Measurements from ENCODE around the gene SHBG.

SHBG gene

DNA sequence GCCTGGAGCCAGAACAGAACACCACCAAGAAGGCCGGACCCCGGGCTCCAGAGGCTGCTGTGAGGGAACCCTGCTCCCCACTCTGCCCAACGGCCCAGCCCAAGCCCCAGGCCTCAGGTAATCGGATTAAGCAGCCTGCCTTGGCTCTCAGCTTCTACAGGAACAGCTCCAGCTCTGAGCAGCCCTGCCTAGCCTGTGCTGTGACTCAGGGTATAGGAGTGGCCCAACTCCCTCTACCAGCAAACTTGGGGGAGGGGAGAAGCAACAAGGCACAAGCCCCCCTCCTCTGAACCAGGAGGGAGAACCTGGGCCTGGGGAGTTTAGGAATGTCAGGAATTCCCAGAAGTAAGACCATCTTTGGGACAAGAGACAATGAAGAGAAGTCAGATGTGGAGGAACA, 39.2 kb upstream of the SHBG start:
- TF ChIP-seq GATA2 (IDR thresholded peaks at IDR 0.05; ENCODE audit: low read depth, low read length) (no peak), GATA3 (IDR thresholded peaks at IDR 0.05; ENCODE audit: low read depth, low read length) (no peak)

DNA sequence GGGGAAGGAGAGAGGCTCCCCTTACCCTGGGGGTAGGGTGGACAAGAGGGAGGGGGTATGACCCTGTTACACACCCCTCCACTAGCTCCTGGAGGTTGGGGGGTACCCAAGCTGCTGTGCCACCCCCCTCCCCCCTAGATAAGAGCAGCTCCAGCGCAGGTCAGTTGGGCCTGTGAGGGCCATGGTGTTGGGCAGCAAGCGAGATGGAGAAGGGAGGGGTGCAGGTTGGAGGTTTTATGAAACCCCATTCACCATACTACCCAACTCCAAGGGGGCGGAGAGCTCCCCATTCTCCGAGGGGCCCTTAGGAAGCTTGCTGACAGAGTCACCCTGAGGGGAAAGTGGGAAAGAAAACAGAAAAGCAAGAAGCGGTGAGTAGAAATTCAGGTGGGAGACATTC, 38.3 kb upstream of the SHBG start:
- TF ChIP-seq GATA2 (IDR thresholded peaks at IDR 0.05; ENCODE audit: low read depth, low read length) (no peak), GATA3 (IDR thresholded peaks at IDR 0.05; ENCODE audit: low read depth, low read length) (no peak)

DNA sequence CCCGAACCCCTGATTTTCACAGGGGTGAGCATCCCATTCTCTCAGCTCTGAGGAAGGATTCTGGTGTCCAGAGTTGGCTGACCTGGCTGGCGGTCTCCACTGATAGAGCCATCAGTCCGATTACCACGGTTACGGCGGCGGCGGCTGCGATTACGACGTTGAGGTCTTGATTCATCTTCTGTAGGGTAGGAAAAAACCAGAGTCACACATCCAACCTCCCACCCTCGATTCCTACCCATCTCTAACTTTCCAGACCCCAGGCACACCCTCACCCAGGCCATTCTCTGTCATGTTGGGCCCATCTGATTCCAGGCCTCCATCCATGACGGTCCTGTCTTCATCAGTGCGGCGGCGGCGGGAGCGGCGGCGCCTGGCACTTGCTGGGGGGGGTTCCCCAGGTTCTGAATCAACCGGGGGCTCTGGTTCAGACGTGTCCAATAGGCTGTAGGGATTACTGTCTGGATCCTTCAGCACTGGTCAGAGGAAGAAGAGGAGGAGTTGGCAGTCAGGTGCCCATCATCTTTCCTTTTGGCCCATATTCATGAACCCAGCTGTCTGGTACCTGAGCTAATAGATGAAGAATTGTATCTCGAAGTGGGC, 37.4 kb upstream of the SHBG start:
- TF ChIP-seq GATA3 (IDR thresholded peaks at IDR 0.05; ENCODE audit: low read depth, low read length) (no peak), GATA2 (IDR thresholded peaks at IDR 0.05; ENCODE audit: low read depth, low read length) (no peak)

DNA sequence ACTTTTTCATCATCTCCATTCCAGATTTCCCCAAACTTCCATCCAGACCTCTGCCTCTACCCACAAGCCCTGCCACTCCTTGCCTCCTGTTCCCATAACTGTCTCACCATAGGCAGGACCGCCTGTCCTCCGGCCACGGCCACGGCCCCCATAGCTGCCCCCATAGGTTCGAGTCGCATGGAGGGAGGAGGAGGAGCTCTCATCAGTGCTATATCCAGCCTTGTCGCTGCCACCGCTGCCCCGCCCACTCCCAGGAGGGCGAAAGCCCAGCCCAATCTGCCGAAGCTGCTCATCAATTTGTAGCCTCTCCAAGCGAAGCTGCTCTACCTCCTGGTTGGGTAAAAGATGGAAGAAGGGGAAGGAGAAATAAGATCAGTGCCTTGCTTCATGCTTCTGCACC, 36.6 kb upstream of the SHBG start:
- TF ChIP-seq GATA3 (IDR thresholded peaks at IDR 0.05; ENCODE audit: low read depth, low read length) (no peak), GATA2 (IDR thresholded peaks at IDR 0.05; ENCODE audit: low read depth, low read length) (no peak)

DNA sequence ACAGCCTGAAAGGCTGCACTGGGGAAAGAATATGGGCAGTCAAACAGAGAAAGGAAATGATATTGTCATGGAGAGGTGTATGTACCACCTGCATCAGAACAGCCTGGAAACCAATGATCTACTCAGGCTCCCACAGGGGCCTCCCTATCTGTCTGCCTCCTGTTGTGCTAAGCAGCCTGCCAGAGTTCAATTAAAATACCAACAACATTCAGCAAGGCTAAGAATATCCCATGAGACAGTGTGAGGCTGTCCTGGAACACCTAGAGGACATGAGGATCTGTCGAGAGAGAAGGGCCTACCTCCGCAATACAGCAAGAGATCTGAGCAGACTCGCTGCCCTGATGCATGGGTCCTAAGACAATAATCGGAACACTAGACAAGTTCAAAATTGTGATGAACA, 23.7 kb upstream of the SHBG start:
- TF ChIP-seq GATA2 (IDR thresholded peaks at IDR 0.05; ENCODE audit: low read depth, low read length) (no peak), GATA3 (IDR thresholded peaks at IDR 0.05; ENCODE audit: low read depth, low read length) (no peak)

DNA sequence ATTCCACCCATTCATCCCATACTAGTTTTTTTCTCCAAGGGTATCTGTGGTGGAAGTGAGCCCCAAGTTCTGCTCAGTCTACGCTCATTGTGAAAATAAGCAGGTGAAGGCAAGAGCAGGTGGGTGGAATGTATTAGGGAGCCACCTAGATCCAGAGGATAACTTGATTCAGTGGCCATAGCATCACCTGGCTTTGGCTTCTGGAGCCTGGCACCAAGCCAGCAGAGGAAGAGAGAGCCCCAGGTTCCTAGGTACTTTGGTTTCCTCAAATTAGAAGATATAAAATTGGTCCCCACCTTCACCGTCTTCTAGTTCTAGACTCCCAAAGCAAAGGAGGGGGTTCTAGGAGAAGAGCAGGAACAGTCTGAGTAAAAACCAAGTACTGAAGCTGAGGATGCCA, 19.3 kb upstream of the SHBG start:
- no peak for TF ChIP-seq GATA3 (IDR thresholded peaks at IDR 0.05; ENCODE audit: low read depth, low read length)
- no peak for TF ChIP-seq GATA2 (IDR thresholded peaks at IDR 0.05; ENCODE audit: low read depth, low read length)

DNA sequence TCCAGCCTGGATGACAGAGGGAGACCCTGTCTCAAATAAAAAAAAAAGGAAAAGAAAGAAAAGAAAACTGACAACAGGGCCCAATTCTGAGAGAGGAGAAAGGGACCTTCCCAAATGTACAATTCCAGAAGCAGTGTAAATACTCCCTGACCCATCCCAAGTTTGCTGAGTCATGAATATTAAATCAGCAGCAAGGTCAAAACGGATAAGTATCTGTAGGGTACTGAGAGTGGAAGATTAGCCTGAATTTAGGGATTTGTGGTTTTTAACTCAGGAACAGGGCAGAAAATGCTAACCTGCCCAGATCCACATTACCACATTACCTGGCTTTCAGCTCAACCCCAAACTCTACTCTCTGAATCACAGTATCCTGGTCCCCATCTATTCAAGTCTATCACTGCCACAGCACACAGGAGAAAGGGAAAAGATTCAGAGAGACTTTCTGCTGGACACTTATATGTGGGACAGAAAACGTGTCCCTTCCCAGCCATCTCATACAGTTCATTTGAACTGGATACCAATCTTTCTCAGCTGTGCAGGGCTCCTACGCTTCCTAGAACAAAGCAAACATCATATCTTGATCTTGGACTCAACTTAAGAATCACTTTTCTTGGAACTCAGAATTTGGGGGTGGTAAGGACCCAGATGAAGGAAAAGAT, 18.2 kb upstream of the SHBG start:
- no peak for TF ChIP-seq GATA3 (IDR thresholded peaks at IDR 0.05; ENCODE audit: low read depth, low read length)
- TF ChIP-seq GATA2 (IDR thresholded peaks at IDR 0.05; ENCODE audit: low read depth, low read length) = no peak

DNA sequence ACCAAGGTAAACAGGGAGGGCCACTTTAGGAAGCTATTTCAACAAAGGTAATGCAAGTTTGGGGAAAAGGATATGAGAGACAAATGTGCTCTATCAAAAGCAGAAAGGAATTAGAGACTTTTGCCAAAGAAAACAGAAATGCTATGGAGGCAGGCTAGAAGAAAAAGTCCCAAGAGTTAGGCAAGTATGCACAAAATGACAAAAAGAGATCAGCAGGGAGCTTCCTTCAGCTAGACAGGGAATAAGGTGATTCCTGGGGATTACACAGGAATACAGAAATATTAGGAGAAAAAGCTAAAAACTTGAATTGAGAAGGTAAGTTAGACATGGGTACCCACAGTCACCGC, 17.7 kb upstream of the SHBG start:
- no peak for TF ChIP-seq GATA2 (IDR thresholded peaks at IDR 0.05; ENCODE audit: low read depth, low read length)
- no peak for TF ChIP-seq GATA3 (IDR thresholded peaks at IDR 0.05; ENCODE audit: low read depth, low read length)

DNA sequence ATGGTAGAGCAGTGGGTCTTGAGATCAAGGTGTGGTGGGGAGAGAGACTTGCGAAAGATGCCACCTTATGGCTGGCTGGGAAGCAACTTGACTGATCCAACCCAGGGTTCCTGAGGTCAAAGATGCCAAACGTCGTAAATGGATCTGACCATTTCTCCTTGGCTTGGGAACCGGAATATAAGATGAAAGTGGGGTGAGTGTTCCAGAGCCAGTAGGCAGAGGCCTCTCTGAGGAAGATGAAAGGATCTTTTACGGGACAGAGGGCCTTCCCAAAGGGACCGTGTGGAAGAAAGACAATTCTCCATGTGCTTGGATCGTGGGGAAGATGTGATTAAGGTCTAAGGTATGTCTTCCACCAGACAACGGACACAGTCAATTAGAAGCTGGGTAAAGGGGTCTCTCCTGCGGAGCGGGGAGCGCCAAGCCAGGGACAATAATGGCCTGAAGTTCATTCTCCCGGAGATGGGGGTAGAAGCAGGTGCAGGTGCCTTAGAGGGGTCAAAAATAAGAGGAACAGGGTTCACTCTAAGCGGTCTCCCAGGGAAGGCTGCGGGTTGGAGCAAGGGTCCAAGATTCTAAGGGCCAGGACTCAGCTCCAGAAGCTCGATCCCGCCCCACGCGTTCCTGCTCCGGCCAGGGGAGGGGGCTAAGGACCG, 16.0 kb upstream of the SHBG start:
- TF ChIP-seq GATA3 (IDR thresholded peaks at IDR 0.05; ENCODE audit: low read depth, low read length) = no peak
- no peak for TF ChIP-seq GATA2 (IDR thresholded peaks at IDR 0.05; ENCODE audit: low read depth, low read length)

DNA sequence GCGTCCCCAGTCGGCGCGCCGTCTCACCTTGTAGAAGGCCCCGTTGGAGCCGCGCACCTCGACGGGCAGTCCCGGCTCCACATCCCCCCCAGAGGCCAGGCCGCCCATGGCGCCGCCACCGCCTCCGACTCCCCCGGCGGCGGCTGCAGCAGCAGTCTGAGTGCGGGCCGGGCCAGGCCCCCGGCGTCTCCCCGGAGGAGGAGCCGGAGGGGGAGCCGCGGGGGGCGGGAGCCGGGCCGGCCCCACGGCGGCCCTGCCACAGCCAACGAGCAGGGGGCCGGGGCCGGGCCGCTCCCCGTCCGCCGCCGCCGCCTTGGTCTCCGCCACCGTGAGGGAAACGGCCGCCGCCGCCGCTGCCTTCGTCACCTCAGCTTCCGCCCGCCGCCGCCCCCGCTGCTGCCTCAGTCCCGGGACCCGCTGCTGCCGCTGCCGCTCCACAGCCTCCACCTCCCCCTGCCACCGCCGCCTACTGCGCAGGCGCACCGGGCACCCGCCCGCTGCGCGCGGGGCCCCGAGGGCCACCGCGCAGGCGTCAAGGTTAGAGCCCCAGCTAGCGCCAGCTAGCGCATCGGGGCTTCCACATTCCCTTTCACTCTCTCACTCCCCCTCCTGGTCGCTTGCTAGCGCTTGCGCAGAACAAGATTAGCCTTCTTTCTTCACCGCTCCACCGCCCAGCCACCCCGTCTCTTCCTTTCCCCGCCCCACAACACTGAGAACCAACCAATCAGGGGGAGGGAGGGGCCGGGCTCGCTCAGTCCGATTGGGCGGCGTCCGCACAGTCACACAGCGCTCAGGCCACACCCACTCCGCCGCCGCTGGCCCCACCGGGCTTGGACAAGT, 15.3 kb upstream of the SHBG start, which contains the start of gene FXR2:
TSS of gene FXR2 (minus strand) at position 473 of the 840 bp plus-strand sequence. CDS start at position 108, 365 bp downstream.
- TF ChIP-seq GATA3 (IDR thresholded peaks at IDR 0.05; ENCODE audit: low read depth, low read length) = no peak
- TF ChIP-seq GATA2 (IDR thresholded peaks at IDR 0.05; ENCODE audit: low read depth, low read length) = no peak

DNA sequence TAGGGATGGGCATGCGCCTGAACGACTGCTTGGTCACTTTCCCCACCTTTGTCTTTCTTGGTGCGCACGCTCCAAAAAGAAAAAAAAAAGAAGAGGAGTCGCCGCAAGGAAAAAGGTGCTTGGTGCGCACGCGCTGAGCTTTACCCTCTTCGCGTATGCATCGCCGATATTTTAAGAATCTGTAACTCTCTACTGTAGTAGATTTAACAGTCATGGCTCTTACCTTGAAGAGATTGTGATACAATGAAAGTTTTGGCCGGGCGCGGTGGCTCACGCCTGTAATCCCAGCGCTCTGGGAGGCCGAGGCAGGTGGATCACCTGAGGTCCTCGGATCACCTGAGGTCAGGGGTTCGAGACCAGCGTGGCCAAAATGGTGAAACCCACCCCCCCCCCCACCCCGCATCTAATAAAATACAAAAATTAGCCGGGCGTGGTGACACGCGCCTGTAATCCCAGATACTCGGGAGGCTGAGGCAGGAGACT, 14.6 kb upstream of the SHBG start:
- no peak for TF ChIP-seq GATA3 (IDR thresholded peaks at IDR 0.05; ENCODE audit: low read depth, low read length)
- TF ChIP-seq GATA2 (IDR thresholded peaks at IDR 0.05; ENCODE audit: low read depth, low read length) = no peak

DNA sequence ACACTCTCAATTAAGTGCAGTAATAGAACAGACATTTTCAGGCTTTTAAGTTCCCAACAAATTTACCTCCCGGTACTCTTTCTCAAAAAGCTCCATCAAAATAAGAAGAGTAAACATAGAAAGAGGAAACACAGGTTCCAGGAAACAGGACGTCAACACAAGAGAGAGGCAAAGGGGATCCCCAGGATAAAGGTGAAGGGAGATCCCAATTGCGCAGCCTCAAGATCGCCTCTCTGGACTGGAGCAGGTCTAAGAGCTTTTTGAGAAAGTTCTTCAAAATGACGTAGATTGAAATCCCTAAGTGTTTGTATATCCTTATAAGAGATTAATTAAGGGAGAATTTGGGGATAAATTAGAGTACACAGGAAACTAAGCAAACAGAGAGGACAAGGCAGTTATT, 11.3 kb upstream of the SHBG start:
- TF ChIP-seq GATA3 (IDR thresholded peaks at IDR 0.05; ENCODE audit: low read depth, low read length) = no peak
- no peak for TF ChIP-seq GATA2 (IDR thresholded peaks at IDR 0.05; ENCODE audit: low read depth, low read length)

DNA sequence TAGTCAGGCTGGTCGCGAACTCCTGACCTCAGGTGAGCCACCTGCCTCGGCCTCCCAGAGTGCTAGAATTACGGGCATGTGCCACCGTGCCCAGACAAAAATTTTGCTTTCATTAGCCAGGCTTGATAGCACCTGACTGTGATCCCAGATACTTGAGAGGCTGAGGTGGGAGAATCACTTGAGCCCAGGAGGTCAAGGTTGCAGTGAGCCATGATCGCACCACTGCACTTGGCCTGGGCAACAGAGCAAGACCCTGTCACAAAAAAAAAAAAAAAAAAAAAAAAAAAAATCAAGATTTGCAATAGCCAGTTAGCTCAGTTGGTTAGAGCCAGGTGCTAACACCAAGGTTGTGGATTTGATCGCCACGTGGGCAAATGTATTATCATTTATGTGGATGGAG, 9.1 kb upstream of the SHBG start:
- no peak for TF ChIP-seq GATA3 (IDR thresholded peaks at IDR 0.05; ENCODE audit: low read depth, low read length)
- TF ChIP-seq GATA2 (IDR thresholded peaks at IDR 0.05; ENCODE audit: low read depth, low read length) = no peak

DNA sequence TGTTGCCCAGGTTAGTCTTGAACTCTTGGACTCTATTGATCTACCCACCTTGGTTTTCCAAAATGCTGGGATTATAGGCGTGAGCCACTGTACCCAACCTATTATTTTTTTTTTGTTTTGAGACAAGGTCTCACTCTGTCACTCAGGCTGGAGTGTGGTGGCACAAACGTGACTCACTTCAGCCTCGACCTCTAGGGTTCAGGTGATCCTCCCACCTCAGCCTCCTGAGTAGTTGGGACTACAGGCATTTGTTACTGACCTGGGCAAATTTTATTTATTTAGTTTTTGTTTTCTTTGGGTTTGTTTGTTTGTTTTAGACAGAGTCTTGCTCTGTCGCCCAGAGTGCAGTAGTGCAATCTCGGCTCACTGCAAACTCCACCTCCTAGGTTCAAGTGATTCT, 6.3 kb upstream of the SHBG start:
- TF ChIP-seq GATA2 (IDR thresholded peaks at IDR 0.05; ENCODE audit: low read depth, low read length) (no peak), GATA3 (IDR thresholded peaks at IDR 0.05; ENCODE audit: low read depth, low read length) (no peak)

Data from SH-SY5Y (cell line).